ENCODE data around the gene C3orf33. TPM values are rescaled to one million over a fixed set of nuclear protein-coding genes. Genes with fewer than 3 reads are reported as not detected.
A peak's percentile ranks its signal among the peaks of the same experiment; 100 is the strongest.

Gene C3orf33
- total and polyA plus RNA-seq, 9 of the 15 experiments (the other 6 are each of a cell fraction or from before 2014, with no cell fraction given) = 4.1 to 10.2 (median 6.0) TPM

GRCh38 chr3:155805802-155806618 lies at the start of gene C3orf33 (continued):
- TF ChIP-seq NR3C1 (CRISPR knock-in tag; IDR thresholded peaks at IDR 0.05) = no peak
- TF ChIP-seq ARID3A (IDR thresholded peaks at IDR 0.05; ENCODE audit: borderline replicate concordance, low read depth, low read length) = peak; percentile 66; the same call in 1 of the 2 replicates
- TF ChIP-seq ZBTB9 (CRISPR knock-in tag; IDR thresholded peaks at IDR 0.05) = no peak
- TF ChIP-seq SMAD2 (IDR thresholded peaks at IDR 0.05; ENCODE audit: low read depth, low read length) = no peak
- TF ChIP-seq TAF1 (IDR thresholded peaks at IDR 0.05; ENCODE audit: control insufficient read depth, extremely low read depth, insufficient read depth, low read length, severe bottlenecking) = peak; percentile 84
- TF ChIP-seq ZKSCAN1 (IDR thresholded peaks at IDR 0.05; ENCODE audit: low read depth, low read length) = no peak; the same call in 1 of the 2 replicates
- no peak for TF ChIP-seq ZC3H4 (CRISPR knock-in tag; IDR thresholded peaks at IDR 0.05; ENCODE audit: borderline replicate concordance)
- no peak for TF ChIP-seq ATF2 (CRISPR knock-in tag; IDR thresholded peaks at IDR 0.05)
- TF ChIP-seq PHF21A (IDR thresholded peaks at IDR 0.05; ENCODE audit: borderline replicate concordance, low read depth) = no peak
- TF ChIP-seq ZC3H11A (IDR thresholded peaks at IDR 0.05; ENCODE audit: low read depth, low read length) = peak; percentile 38; the same call in 1 of the 2 replicates
- TF ChIP-seq CHD1 (IDR thresholded peaks at IDR 0.05; ENCODE audit: low read length) = no peak
- peak; percentile 18; the same call in 1 of the 2 replicates for TF ChIP-seq CBFA2T3 (IDR thresholded peaks at IDR 0.05)
- TF ChIP-seq ZC3H8 (IDR thresholded peaks at IDR 0.05) = no peak
- peak; percentile 40 for TF ChIP-seq SOX6 (IDR thresholded peaks at IDR 0.05)
- no peak for TF ChIP-seq FOXA1 (IDR thresholded peaks at IDR 0.05; ENCODE audit: borderline replicate concordance)
- TF ChIP-seq ZNF717 (CRISPR knock-in tag; IDR thresholded peaks at IDR 0.05) = no peak
- peak; percentile 49; the same call in 1 of the 2 replicates for TF ChIP-seq HCFC1 (IDR thresholded peaks at IDR 0.05; ENCODE audit: low read depth, low read length)
- peak; percentile 53 for TF ChIP-seq TAF9B (IDR thresholded peaks at IDR 0.05; ENCODE audit: partially characterized antibody)
- TF ChIP-seq NCOR1 (IDR thresholded peaks at IDR 0.05) = no peak
- no peak for TF ChIP-seq ZNF740 (CRISPR knock-in tag; IDR thresholded peaks at IDR 0.05)
- TF ChIP-seq ZNF740 (tag; IDR thresholded peaks at IDR 0.05) = no peak
- no peak for TF ChIP-seq BDP1 (IDR thresholded peaks at IDR 0.05; ENCODE audit: insufficient read depth, insufficient read length)
- TF ChIP-seq PTRF (tag; IDR thresholded peaks at IDR 0.05) = no peak
- TF ChIP-seq KLF1 (tag; IDR thresholded peaks at IDR 0.05) = 0 out of 2 replicates have a peak, but pooled peaks have one; percentile 46
- no peak for TF ChIP-seq HSF4 (CRISPR knock-in tag; IDR thresholded peaks at IDR 0.05; ENCODE audit: borderline replicate concordance)
- peak; percentile 34 for TF ChIP-seq FUS (optimal IDR thresholded peaks at IDR 0.05; ENCODE audit: low read depth, low read length)
